CD4-positive, alpha-beta T cell (primary cell): Measurements from ENCODE around the gene INSRR. TPM values are rescaled to one million over a fixed set of nuclear protein-coding genes. Genes with fewer than 3 reads are reported as not detected.

ENCODE experiments used
- ATAC-seq: fragments of 200-7000 bp; cut with Tn5 transposase; one replicate; pipeline ENCODE4 v1.10.0; 2022; ENCODE audit warnings: mild to moderate bottlenecking; ENCODE audit not compliant: poor library complexity
- CTCF ChIA-PET: fragments of 350-600 bp; sonication (Branson Sonifier 250); formaldehyde crosslinking; loops from one replicate; lab custom pipeline; 2021; ENCODE audit warnings: antibody characterized with exemption, inconsistent platforms; lab: Charles Lee
- POLR2A ChIA-PET: fragments of 350-600 bp; sonication (Branson Sonifier 250); formaldehyde crosslinking; loops from one replicate; lab custom pipeline; 2021; ENCODE audit warnings: antibody characterized with exemption, inconsistent platforms; lab: Charles Lee
- DNase-seq, 14 experiments: peaks; one replicate each; pipeline ENCODE4 v3.0.0-alpha.2; 2013 to 2020; ENCODE audit warnings: mixed read lengths in 2 of 14
- H3K27ac ChIP-seq, 2 donors: one replicate each; pipeline versions ENCODE4 v1.5.1 to v1.7.0; 2013; ENCODE audit warnings: low read length in 2 of 2, low read depth in 1 of 2, mild to moderate bottlenecking in 1 of 2
- H3K27me3 ChIP-seq, 2 experiments: 1 replicate in 1 of 2; 2 replicates in 1 of 2; pipeline versions ENCODE4 v1.6.1 to v1.7.0; 2013; ENCODE audit warnings: low read length in 2 of 2, control low read depth in 1 of 2, mild to moderate bottlenecking in 1 of 2, moderate library complexity in 1 of 2; ENCODE audit not compliant: insufficient read depth in 2 of 2, control insufficient read depth in 1 of 2
- H3K36me3 ChIP-seq: one replicate; pipeline ENCODE4 v1.6.1; 2013; ENCODE audit warnings: low read length, control low read depth; ENCODE audit not compliant: insufficient read depth
- H3K4me1 ChIP-seq: one replicate; pipeline ENCODE4 v1.6.1; 2013; ENCODE audit warnings: low read length, control low read depth; ENCODE audit not compliant: insufficient read depth
- H3K4me3 ChIP-seq: one replicate; pipeline ENCODE4 v1.5.1; 2013; ENCODE audit warnings: mild to moderate bottlenecking, low read length, moderate library complexity
- H3K9me3 ChIP-seq, 2 experiments: 1 replicate in 1 of 2; 2 replicates in 1 of 2; pipeline versions ENCODE4 v1.6.1 to v1.7.0; 2013; ENCODE audit warnings: low read length in 2 of 2, mild to moderate bottlenecking in 2 of 2, control low read depth in 1 of 2, moderate library complexity in 1 of 2; ENCODE audit not compliant: control insufficient read depth in 1 of 2, insufficient read depth in 1 of 2
- H3K27ac Mint-ChIP-seq: one replicate; pipeline ENCODE4 v1.8.0; 2020; ENCODE audit warnings: mixed read lengths
- H3K27me3 Mint-ChIP-seq: one replicate; pipeline ENCODE4 v1.8.0; 2021; ENCODE audit warnings: mixed read lengths
- H3K36me3 Mint-ChIP-seq: one replicate; pipeline ENCODE4 v1.8.0; 2021; ENCODE audit warnings: low read depth, mixed read lengths
- H3K4me1 Mint-ChIP-seq: one replicate; pipeline ENCODE4 v1.8.0; 2021; ENCODE audit warnings: low read depth, mixed read lengths
- H3K4me3 Mint-ChIP-seq: one replicate; pipeline ENCODE4 v1.8.0; 2020; ENCODE audit warnings: mild to moderate bottlenecking, mixed read lengths
- H3K9me3 Mint-ChIP-seq: one replicate; pipeline ENCODE4 v1.8.0; 2020; ENCODE audit warnings: mixed read lengths
- CTCF ChIP-seq: fragments of 200-600 bp; IDR thresholded peaks from one replicate; pipeline ENCODE4 v1.8.0; 2022; ENCODE audit warnings: antibody characterized with exemption, mild to moderate bottlenecking
- intact Hi-C, 2 experiments: fragments of 100-400 bp; cut with DNase I in 1 of 2; cut with micrococcal nuclease in 1 of 2; formaldehyde crosslinking; loops; one replicate each; pipeline versions ENCODE4 v1.15.1 to v1.9.0; 2023 to 2025; cut with DNase I, micrococcal nuclease
- total RNA-seq, 174 experiments: library from RNA in 2 of 174; stranded (reverse) in 2 of 174; gene quantifications; one replicate each; pipeline ENCODE4 v1.2.3 and lab custom pipeline; 2021 to 2026

INSRR gene
- total RNA-seq, 2 experiments from 2014 or later: not detected

- no peak overlapping the region for H3K4me3 Mint-ChIP-seq
- ChIA-PET CTCF (no interaction called here), POLR2A (no interaction called here)
- peaks cover 16% of the 10 kb centered on the region for H3K4me1 ChIP-seq
- no peaks in the 10 kb centered on the region for H3K9me3 Mint-ChIP-seq
- H3K36me3 Mint-ChIP-seq: no peaks in the 10 kb centered on the region
- peaks cover 0 to 4% of the 10 kb centered on the region in 2 experiments for H3K9me3 ChIP-seq
- no peak for TF ChIP-seq CTCF
- peaks cover 31 to 35% of the 10 kb centered on the region in 2 experiments for H3K27me3 ChIP-seq
- no peak overlapping the region for H3K4me3 ChIP-seq
- no peak overlapping the region for H3K27ac ChIP-seq
- intact Hi-C loops: loop anchor here in 1 of 2 experiments (10.0 kb wide), 1 partner anchor 142 kb away; the partner anchor contains the start of genes ISG20L2 and METTL25B
- no peak overlapping the region for H3K27ac Mint-ChIP-seq
- ATAC-seq: no peak
- DNase-seq: no peak
- H3K36me3 ChIP-seq: no peaks in the 10 kb centered on the region
- peaks cover 47% of the 10 kb centered on the region for H3K27me3 Mint-ChIP-seq
- peaks cover 13% of the 10 kb centered on the region for H3K4me1 Mint-ChIP-seq
These were observed 7.5 kb upstream of the INSRR start for GRCh38 chr1:156866249-156866909.

GRCh38 chr1:156865865-156866248 is 6.9 kb upstream of the INSRR start:
- H3K36me3 Mint-ChIP-seq: no peaks in the 10 kb centered on the region
- DNase-seq (no peak), ATAC-seq (no peak)
- H3K27me3 Mint-ChIP-seq: peaks cover 48% of the 10 kb centered on the region
- no peaks in the 10 kb centered on the region for H3K9me3 Mint-ChIP-seq
- H3K4me1 ChIP-seq: peaks cover 21% of the 10 kb centered on the region
- H3K27ac Mint-ChIP-seq: no peak overlapping the region
- H3K4me1 Mint-ChIP-seq: peaks cover 13% of the 10 kb centered on the region
- no peak overlapping the region for H3K27ac ChIP-seq
- TF ChIP-seq CTCF: no peak
- H3K27me3 ChIP-seq: peaks cover 36 to 40% of the 10 kb centered on the region in 2 experiments
- CTCF ChIA-PET: no interaction called here
- H3K4me3 ChIP-seq: no peak overlapping the region
- no peaks in the 10 kb centered on the region for H3K36me3 ChIP-seq
- no peak overlapping the region for H3K4me3 Mint-ChIP-seq
- peaks cover 0 to 4% of the 10 kb centered on the region in 2 experiments for H3K9me3 ChIP-seq
- POLR2A ChIA-PET: no interaction called here
- intact Hi-C loops: loop anchor here in 1 of 2 experiments (10.0 kb wide), 1 partner anchor 141 kb away; the partner anchor contains the start of genes ISG20L2 and METTL25B

GRCh38 chr1:156865258-156865657 is 6.3 kb upstream of the INSRR start:
- peaks cover 37 to 44% of the 10 kb centered on the region in 2 experiments for H3K27me3 ChIP-seq
- Mint-ChIP-seq H3K9me3 (no peaks in the 10 kb centered on the region), H3K36me3 (no peaks in the 10 kb centered on the region), H3K27ac (no peak overlapping the region), H3K4me1 (peaks cover 15% of the 10 kb centered on the region), H3K4me3 (no peak overlapping the region), H3K27me3 (peaks cover 51% of the 10 kb centered on the region)
- ChIA-PET POLR2A (no interaction called here), CTCF (no interaction called here)
- peaks cover 26% of the 10 kb centered on the region for H3K4me1 ChIP-seq
- H3K36me3 ChIP-seq: no peaks in the 10 kb centered on the region
- intact Hi-C loops: loop anchor here in 1 of 2 experiments (10.0 kb wide), 1 partner anchor 140 kb away; the partner anchor contains the start of genes ISG20L2 and METTL25B
- DNase-seq: no peak
- H3K4me3 ChIP-seq: no peak overlapping the region
- ATAC-seq: no peak
- peaks cover 0 to 6% of the 10 kb centered on the region in 2 experiments for H3K9me3 ChIP-seq
- no peak overlapping the region for H3K27ac ChIP-seq
- no peak for TF ChIP-seq CTCF
